PC-9 (cell line): ENCODE results near the gene SMYD2. TPM values are rescaled to one million over a fixed set of nuclear protein-coding genes. Genes with fewer than 3 reads are reported as not detected.

Experiments used
- Bru-seq: library from RNA; stranded (reverse); fragments of 400-500 nt; gene quantifications from one replicate; lab custom pipeline; 2021; lab: Mats Ljungman, UMichigan
- BruChase-seq, 2 experiments: library from RNA; stranded (reverse); fragments of 400-500 nt; gene quantifications; one replicate each; lab custom pipeline; 2021; lab: Mats Ljungman, UMichigan
- BruUV-seq: library from RNA; stranded (reverse); fragments of 400-500 nt; replicated peaks from 2 replicates; lab custom pipeline; 2021; lab: Mats Ljungman, UMichigan
- CTCF ChIA-PET: fragments of 300-600 bp; sonication (Branson Sonifier 250); formaldehyde crosslinking; loops from one replicate; lab custom pipeline; 2022; ENCODE audit warnings: antibody characterized with exemption; lab: Charles Lee
- POLR2A ChIA-PET: fragments of 300-600 bp; sonication (Branson Sonifier 250); formaldehyde crosslinking; loops from one replicate; lab custom pipeline; 2022; ENCODE audit warnings: antibody characterized with exemption; ENCODE audit not compliant: unreplicated experiment; lab: Charles Lee
- DNase-seq, 2 experiments: peaks; one replicate each; pipeline versions ENCODE4 v3.0.0 to v3.0.0-alpha.2; 2015 to 2022; ENCODE audit warnings: mixed read lengths in 1 of 2
- H2AFZ ChIP-seq: fragments of 200-600 bp; sonication (generic); 2 replicates; pipeline ENCODE4 v1.8.1; 2017; ENCODE audit warnings: antibody characterized with exemption
- H3F3A ChIP-seq: fragments of 200-600 bp; sonication (generic); 2 replicates; pipeline ENCODE4 v1.8.1; 2017; ENCODE audit warnings: antibody characterized with exemption, mild to moderate bottlenecking, low read depth; ENCODE audit not compliant: insufficient read depth
- H3K27ac ChIP-seq: fragments of 200-600 bp; sonication (generic); 2 replicates; pipeline ENCODE4 v1.6.1; 2016; ENCODE audit warnings: mixed run types
- H3K27me3 ChIP-seq: fragments of 200-600 bp; sonication (generic); 2 replicates; pipeline ENCODE4 v1.6.1; 2016; ENCODE audit warnings: low read depth, mixed run types; ENCODE audit not compliant: insufficient read depth
- H3K36me3 ChIP-seq: fragments of 200-600 bp; sonication (generic); 2 replicates; pipeline ENCODE4 v1.6.1; 2016; ENCODE audit warnings: low read depth, mixed run types
- H3K4me1 ChIP-seq: fragments of 200-600 bp; sonication (generic); replicated peaks from 2 replicates; pipeline ENCODE4 v1.6.1; 2016; ENCODE audit warnings: mixed run types; ENCODE audit not compliant: insufficient read depth
- H3K4me2 ChIP-seq: fragments of 200-600 bp; sonication (generic); 2 replicates; pipeline ENCODE4 v1.6.1; 2017; ENCODE audit warnings: mixed run types
- H3K4me3 ChIP-seq: fragments of 200-600 bp; sonication (generic); 2 replicates; pipeline ENCODE4 v1.6.1; 2016; ENCODE audit warnings: mixed run types
- H3K79me2 ChIP-seq: fragments of 200-600 bp; sonication (generic); 2 replicates; pipeline ENCODE4 v1.6.1; 2017; ENCODE audit warnings: low read depth, mixed run types
- H3K9me2 ChIP-seq: fragments of 200-600 bp; sonication (generic); 2 replicates; pipeline ENCODE4 v1.8.1; 2017; ENCODE audit warnings: mild to moderate bottlenecking; ENCODE audit not compliant: insufficient read depth
- H3K9me3 ChIP-seq: fragments of 200-600 bp; sonication (generic); 2 replicates; pipeline ENCODE4 v1.8.1; 2016; ENCODE audit warnings: low read depth; ENCODE audit not compliant: insufficient read depth
- H4K20me1 ChIP-seq: fragments of 200-600 bp; sonication (generic); 2 replicates; pipeline ENCODE4 v1.8.1; 2017; ENCODE audit not compliant: insufficient read depth
- CTCF ChIP-seq: fragments of 200-600 bp; sonication (generic); conservative IDR thresholded peaks from 2 replicates; pipeline ENCODE4 v1.6.1; 2017; ENCODE audit warnings: mixed run types, antibody characterized with exemption, mild to moderate bottlenecking, moderate library complexity
- EZH2 ChIP-seq: fragments of 200-600 bp; sonication (generic); IDR thresholded peaks from 2 replicates; pipeline ENCODE4 v1.8.0; 2017; ENCODE audit warnings: antibody characterized with exemption, low read depth
- intact Hi-C: fragments of 100-400 bp; cut with micrococcal nuclease; formaldehyde crosslinking; loops from one replicate; pipeline ENCODE4 v1.10.0; 2022; ENCODE audit not compliant: unreplicated experiment
- long read RNA-seq: library from polyadenylated mRNA; stranded (forward); transcript quantifications from one replicate; pipeline ENCODE4 v2.0.0, GENCODE V29; 2022
- total RNA-seq: library from RNA; stranded (reverse); gene quantifications from 2 replicates; pipeline ENCODE4 v1.2.3, GENCODE V29; 2021

SMYD2 gene, protein sequence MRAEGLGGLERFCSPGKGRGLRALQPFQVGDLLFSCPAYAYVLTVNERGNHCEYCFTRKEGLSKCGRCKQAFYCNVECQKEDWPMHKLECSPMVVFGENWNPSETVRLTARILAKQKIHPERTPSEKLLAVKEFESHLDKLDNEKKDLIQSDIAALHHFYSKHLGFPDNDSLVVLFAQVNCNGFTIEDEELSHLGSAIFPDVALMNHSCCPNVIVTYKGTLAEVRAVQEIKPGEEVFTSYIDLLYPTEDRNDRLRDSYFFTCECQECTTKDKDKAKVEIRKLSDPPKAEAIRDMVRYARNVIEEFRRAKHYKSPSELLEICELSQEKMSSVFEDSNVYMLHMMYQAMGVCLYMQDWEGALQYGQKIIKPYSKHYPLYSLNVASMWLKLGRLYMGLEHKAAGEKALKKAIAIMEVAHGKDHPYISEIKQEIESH
- 36.4 and 41.2 TPM in 2 replicates for total RNA-seq
- percentile 73 among the genes with signal in this experiment for Bru-seq, nascent RNA
- percentile 76 among the genes with signal in this experiment for BruChase-seq, experiment 1, labeled RNA remaining after a 2-hour chase
- BruChase-seq, experiment 2, labeled RNA remaining after a 6-hour chase: percentile 63 among the genes with signal in this experiment
- long read RNA-seq, transcript SMYD2-201 (12 exons, 1,671 nt): major isoform, 72 of 86 reads
- long read RNA-seq, partial matches to known transcripts: 4 of 86 reads
- long read RNA-seq, other reads (novel, unspliced or antisense): 9 of 86 reads

DNA sequence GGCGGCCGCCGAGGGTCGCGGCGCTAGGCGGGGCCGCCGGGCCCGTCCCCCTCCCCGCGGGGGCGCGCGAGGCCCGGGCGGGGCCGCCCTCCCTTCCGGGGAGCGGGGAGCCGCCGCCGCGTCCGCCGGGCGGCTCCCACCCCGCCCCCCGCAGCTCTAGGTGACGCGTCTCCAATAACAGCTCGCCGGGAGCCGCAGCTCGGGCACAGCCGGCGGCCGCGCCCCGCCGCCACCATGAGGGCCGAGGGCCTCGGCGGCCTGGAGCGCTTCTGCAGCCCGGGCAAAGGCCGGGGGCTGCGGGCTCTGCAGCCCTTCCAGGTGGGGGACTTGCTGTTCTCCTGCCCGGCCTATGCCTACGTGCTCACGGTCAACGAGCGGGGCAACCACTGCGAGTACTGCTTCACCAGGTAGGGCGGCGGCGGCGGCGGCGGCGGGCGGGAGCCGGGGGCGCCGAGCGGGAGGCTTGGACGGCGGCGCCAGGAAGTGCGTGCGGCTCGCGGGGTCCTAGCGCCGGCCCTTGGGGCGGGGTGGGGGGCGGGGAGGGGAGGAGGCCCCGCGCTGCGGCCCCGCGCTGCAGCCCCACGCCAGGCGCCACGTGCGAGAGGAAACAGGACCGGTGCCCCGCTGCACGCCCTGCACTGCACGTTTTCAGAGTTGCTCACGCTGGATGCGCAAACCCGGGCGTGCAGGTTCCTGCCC is at the start of gene SMYD2:
SMYD2 (plus strand) TSS at position 139 of the 699 bp plus-strand sequence; CDS start at position 235, 96 bp downstream.
- peak within 1 kb of the TSS; percentile 81 for H3K4me3 ChIP-seq
- peak within 1 kb of the TSS; percentile 71 for H3K27ac ChIP-seq
- no peaks in the 10 kb centered on the region for H3K9me2 ChIP-seq
- no peaks in the 10 kb centered on the region for H3K27me3 ChIP-seq
- POLR2A ChIA-PET: interaction anchor here (0.6 kb wide), 3 partner anchors 21 to 1420 kb away, joined by 6 to 16 read pairs (median 7); no protein-coding TSS in a partner anchor
- peaks cover 33% of the 10 kb centered on the region for H3K4me1 ChIP-seq
- peaks cover 43% of the 10 kb centered on the region for H3K79me2 ChIP-seq
- DNase-seq: peak; percentile 51 to 75
- no peaks in the 10 kb centered on the region for H3K36me3 ChIP-seq
- TF ChIP-seq EZH2 (no peak), CTCF (no peak)
- no peaks in the 10 kb centered on the region for H3K9me3 ChIP-seq
- intact Hi-C loops: loop anchor here (1.0 to 5.0 kb wide), 3 partner anchors 16 to 64 kb away; no protein-coding TSS in a partner anchor
- H4K20me1 ChIP-seq: no peaks in the 10 kb centered on the region
- no peaks in the 10 kb centered on the region for H3F3A ChIP-seq
- CTCF ChIA-PET: no interaction called here
- H2AFZ ChIP-seq: peak within 1 kb of the TSS; percentile 89
- no TSS peak for BruUV-seq
- H3K4me2 ChIP-seq: peak within 1 kb of the TSS; percentile 84

- H3K9me2 ChIP-seq: no peaks in the 10 kb centered on the region
- intact Hi-C loops: no loop called here
- H2AFZ ChIP-seq: no peak overlapping the region
- no peaks in the 10 kb centered on the region for H3F3A ChIP-seq
- ChIA-PET POLR2A (no interaction called here), CTCF (no interaction called here)
- no peak overlapping the region for H3K4me3 ChIP-seq
- BruUV-seq: no TSS peak
- TF ChIP-seq CTCF (no peak), EZH2 (no peak)
- no peaks in the 10 kb centered on the region for H3K4me1 ChIP-seq
- no peaks in the 10 kb centered on the region for H3K9me3 ChIP-seq
- H3K36me3 ChIP-seq: no peaks in the 10 kb centered on the region
- H3K27ac ChIP-seq: no peak overlapping the region
- H4K20me1 ChIP-seq: no peaks in the 10 kb centered on the region
- DNase-seq: no peak
- no peaks in the 10 kb centered on the region for H3K27me3 ChIP-seq
- H3K79me2 ChIP-seq: no peaks in the 10 kb centered on the region
- H3K4me2 ChIP-seq: no peak overlapping the region
Observed at GRCh38 chr1:214233856-214234634, 46.9 kb upstream of the SMYD2 start.
